NCI-H2081 (cell line): ENCODE measurements around the gene HSFX4.
"Not testable (repeated sequence)": the region's sequence is repeated elsewhere in the genome, so short reads cannot be mapped to it uniquely, and the experiment has no call there.

Source experiments
- DNase-seq, 2 experiments: peaks; one replicate each; lab custom pipeline; 2025; lab: John Stamatoyannopoulos, UW

Gene HSFX4

DNA sequence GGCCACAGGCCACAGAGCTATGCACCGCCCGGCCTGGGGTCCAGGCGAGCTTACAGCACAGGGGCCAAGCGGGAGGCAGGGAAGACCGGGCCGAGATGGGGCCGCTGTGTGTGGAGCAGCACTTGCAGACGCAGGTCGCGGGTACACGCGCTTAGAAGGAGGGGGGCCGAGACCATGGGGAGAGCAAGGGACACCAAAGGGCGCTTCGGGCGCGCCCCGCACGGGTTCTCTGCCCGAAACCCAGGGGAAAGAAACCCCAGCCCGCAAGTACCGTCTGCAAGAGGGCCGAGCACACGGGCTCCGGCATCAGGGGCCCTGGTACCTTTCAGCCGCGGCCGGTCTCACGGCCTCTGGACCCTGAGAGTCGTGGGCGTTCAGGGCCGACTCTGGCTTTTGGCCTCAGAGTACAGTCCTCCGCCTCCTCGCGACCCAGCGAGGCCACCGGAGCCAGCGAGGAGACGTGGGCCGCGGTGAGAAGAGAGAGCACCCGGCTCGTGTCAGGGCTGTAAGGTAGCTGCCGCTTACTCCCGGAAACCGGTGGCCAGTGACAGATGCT lies 8.6 kb downstream of the HSFX4 start:
- DNase-seq, result no peak

DNA sequence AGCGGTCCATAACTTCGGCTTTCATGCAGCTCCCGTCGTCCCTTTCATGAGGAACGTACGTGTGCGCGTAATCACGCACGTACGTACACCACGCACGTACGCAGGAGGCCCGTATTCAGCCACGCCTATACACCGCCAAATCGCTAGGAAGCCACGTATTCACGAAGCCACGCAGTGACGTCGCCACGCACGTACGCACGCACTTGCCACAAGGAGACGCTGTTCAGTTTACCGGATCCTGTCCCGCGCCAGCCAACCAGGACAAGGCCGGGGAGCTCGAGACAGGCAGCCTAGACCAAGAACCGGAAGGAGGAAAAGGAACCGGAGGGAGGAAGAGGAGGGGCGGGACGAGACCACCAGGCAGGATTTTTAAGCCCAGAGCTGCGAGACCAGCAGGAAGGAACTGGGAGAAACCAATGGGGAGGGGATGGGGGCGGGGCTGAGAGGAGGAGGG lies 9.1 kb downstream of the HSFX4 start, which contains the start of gene EOLA2:
Gene EOLA2 (minus strand): TSS at position 65 of the 454 bp plus-strand sequence. CDS start 4,617 bp downstream, outside the sequence.
- peak; percentile 79 to 91 for DNase-seq

DNA sequence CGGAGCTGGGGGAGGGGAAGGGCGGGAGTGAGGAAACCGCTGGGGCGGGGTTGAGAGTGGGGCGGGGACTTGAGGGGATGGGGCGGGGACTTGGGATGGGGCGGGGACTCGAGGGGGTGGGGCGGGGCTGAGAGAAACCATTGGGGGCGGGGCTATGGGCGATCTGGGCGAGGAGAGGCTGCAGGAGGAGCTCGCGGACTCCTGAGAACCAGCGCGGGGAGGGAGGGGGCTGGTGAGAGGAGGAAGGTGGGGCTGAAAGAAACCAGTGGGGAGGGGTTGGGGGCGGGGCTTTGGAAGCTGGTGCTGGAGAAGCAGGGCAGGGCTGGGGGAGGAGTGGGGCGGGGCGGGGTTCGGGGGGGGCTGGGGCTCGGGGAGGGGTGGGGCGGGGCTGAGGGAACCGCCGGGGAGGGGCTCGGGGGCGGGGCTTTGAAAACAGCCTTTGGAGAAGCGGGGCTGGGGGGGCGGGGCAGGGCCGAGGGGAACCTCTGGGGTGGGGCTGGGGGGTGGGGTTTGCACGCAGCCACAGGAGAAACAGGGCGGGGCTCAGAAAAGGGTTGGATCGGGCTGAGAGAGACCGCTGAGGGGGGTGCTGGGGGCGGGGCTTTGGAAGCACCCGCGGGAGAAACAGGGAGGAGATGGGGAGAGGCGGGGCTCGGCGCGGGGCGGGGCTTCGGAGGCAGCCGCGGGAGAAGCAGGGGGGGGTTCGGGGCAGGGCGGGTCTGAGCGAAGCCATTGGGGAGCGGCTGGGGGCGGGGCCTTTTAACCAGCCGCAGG lies 9.7 kb downstream of the HSFX4 start:
- DNase-seq, result peak; percentile 67 to 89

DNA sequence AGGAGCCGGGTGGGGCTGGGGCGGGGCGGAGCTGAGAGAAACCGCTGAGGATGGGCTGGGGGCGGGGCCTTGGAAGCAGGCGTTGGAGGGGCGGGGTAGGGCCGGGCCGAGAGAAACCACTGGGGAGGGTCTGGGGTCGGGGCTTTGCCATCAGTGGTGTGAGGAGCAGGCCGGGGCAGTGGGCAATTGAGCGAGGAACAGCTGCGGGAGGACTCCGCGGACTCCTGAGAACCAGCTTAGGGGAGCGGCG lies 10.2 kb downstream of the HSFX4 start:
- no peak for DNase-seq

DNA sequence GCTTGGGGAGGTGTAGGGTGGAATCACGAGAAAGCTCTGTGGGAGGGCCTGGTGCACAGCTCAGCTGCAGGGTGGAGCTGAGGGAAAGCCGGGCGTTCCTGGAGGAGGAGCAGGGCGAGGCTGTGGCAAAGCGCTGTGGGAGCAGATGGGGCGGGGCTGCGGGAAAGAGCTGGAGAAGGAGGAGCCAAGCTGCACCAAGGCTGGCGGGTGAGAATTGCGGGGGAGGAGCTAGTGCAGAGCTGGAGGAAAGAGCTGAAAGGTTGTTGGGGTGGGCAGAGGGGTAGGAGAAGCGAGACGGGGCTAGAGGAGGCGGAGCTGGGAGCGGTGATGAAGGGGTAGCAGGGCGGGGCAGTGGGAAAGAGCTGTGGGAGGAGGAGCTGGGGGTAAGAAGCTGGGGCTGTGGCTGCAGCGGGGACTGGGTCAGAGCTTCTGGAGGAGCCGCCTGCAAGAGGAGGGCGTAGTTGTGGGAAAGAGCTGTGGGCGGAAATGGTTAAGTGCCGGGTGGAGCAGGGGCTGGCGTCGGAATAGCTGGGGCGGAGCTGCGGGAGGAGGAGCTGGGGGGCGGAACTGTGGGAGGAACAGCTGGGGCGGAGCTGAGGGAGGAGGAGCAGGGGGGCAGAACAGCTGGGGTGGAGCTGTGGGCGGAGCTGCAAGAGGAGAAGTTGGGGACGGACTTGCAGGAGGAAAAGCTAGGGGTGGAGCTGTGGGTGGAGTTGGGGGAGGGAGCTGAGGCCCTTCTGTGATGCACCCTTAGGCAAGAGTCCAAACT lies 10.7 kb downstream of the HSFX4 start:
- peak; percentile 77 to 84 for DNase-seq

DNA sequence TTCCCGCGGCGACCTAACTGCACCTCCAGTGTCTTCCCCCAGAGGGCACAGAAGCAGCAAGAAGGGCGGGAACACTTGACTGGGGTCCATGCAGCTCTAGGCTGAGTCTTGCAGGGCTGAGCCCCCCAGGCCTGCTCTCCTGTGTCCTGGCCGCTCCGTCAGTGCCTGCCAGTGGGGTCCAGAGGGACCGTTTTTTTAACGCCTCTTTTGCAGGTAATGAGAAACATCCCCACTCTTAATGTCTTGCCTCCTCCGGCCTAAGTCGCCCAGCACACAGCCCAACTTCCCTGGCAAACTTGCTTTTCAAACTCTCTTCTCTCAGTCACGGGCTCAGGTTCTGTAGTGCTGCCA lies 11.3 kb downstream of the HSFX4 start:
- DNase-seq, result not testable (repeated sequence)

DNA sequence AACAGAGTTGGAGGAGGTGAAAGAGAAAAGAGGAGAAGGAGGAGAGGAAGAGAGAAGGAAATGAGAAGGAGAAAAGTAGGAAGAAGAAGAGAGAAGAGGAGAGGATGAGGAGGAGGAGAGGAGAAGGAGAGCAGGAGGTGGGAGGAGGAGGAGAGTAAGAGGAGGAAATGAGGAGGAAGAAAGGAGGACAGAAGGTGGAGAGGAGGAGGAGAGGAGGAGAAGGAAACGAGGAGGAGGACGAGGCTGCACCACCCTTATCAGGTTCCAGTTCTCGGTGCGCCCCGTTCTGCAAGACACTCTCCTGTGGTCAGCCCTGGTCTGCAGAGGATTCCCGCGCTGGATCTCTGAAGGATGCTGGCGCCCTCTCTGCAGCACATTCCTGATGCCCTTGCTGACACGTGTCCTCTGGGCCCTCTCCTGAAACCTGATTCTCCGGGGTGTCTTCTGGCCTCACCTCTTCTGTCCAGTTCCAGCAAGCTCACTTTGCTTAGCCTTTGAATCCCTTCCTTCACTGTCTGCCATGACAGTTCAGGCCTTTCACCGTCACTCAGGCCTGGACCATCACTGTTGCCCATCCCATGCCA lies 15.8 kb downstream of the HSFX4 start:
- not testable (repeated sequence) for DNase-seq

DNA sequence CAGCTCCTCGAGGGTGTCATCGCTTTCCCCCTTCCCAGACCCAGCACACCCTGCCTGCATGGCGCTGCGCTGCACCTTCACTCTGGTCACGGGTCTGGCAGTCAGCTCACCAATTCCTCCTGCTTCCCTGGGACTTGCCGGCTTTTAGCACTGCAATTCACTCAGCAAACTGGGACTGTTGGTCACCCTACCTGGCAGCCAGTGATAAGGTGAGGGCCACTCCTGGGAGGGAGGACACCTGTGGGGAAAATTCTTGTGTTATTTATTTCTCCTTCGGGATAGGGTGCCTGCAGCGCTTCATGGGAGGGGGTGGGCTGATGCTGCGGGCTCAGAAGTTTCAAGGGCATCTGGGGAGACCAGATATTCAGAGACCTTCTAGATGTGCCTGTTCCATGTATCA lies 16.4 kb downstream of the HSFX4 start:
- DNase-seq, result not testable (repeated sequence)

DNA sequence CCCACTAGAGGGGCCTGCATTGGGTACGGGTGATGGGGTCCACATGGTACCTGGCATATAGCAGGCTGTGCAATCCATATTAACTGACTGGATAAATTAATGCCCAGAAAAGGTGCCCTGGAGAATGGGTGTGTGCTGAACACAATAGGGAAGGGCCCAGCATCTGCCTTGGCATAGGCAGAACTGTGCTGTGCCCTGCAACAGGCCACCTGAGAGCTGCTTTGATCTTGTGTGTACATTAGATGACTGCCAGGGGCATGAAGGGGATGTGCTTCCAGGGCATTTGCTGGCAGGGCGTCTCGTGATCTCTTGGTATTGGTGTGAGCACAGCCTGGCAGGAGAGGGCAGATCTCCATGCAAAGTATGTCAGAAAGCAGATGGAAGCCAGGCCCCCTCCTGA lies 17.6 kb downstream of the HSFX4 start:
- DNase-seq, result not testable (repeated sequence)

DNA sequence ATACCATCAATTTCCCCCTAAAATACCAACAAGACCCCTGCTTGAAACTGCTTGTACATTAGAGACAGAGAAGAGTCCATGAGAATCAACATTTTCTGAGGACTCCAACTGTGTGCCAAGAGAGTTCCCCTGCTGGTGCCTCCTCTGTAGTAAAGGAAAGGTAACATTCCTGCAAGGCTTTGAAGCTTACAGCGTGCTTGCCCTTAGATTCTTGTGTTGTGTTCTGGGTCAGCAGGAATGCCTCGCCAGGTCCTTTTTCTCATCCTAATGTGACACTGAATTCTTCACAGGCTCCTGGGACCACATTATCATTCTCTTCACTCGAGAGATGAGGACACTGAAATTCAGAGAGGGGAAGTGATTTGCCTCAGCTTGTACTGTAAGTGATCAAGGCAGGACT lies 18.6 kb downstream of the HSFX4 start:
- no peak for DNase-seq

DNA sequence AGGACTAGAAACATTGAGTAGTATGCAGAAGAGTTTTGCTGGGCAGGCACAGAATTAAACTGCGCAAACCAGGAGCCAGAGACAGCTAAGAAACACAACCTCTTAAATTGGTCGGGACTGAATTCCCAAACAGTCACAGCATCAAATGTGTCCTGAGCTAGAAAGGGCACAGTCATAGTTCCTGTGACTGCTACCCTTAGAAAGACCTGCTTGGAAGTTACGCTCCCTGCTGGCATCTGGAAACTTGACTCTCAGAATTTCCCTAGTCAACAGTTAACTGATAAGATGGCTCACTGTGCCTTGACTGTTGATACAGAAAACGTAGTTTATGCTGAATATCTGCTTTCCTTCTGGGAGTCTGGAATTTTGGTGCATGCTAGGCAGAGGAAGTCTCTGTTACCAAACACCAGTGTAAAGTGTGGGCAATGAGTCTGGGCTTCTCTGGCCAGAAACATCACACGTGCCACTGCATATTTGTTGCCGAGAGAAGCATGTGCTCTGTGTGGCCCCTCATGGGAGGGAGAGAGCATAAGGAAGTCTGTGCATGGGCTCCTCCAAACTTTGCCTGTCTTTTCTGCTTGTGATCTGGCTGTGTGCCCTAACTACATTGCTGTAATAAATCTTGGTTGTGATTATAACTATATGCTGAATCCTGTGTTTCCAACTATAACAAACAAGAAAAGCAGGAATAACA lies 20.5 kb downstream of the HSFX4 start:
- DNase-seq, result no peak

DNA sequence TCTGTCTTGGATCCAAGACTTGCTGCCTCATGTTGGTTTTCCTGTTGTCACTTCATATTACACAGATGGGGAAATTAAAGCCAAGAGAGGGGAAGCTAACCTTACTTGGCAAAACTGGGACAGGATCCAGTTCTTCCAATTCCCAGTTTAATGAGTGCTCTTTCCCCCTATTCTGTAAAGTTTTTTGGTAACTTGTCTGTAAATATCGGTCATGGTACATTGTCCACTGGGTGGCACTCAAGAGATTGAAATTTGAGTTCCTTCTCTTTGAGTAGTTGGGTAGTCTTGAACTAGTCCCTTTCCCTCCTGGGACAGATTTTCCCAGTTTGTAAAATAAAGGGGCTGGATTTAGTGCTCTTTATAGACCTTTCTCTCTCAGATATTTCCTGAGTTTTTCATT lies 21.3 kb downstream of the HSFX4 start:
- DNase-seq, result no peak

DNA sequence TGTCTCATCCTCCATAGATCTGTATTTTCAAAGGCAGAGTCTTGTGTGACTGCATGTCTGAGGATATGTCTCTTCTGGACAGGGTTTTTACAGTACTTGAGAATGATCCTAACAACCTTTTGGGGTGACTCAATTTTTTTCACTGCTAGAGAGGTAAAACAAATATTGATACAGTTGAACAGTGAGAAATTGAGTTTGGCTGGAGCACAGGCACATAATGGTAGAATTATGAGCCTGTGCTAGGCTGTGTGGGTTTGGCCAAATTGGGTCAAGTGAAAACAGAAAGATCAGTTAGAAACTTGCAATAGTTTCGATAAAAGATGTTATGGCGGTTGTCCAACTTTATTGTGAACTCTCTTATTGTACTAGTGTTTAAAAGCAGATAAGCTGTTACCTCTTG lies 32.2 kb downstream of the HSFX4 start:
- DNase-seq, result no peak

DNA sequence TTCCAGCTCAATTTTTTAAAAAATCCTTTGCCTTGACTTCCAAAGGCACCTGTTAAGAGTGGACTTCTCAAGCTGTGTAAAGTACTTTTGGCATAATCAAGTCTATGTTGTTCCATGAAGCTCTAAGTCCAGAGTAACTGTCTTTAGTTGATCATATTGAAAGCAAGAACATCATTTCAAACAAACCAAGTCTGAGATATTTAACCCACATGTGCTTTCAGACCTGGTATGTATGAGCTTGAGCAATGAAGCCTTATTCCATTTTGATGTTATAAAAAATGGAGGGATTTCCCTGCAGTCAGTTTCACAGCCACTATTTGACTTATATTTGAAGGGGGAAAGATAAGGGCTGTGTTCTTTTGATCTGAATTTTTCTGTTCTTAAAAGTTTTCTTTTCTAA lies 32.6 kb downstream of the HSFX4 start:
- DNase-seq, result no peak

DNA sequence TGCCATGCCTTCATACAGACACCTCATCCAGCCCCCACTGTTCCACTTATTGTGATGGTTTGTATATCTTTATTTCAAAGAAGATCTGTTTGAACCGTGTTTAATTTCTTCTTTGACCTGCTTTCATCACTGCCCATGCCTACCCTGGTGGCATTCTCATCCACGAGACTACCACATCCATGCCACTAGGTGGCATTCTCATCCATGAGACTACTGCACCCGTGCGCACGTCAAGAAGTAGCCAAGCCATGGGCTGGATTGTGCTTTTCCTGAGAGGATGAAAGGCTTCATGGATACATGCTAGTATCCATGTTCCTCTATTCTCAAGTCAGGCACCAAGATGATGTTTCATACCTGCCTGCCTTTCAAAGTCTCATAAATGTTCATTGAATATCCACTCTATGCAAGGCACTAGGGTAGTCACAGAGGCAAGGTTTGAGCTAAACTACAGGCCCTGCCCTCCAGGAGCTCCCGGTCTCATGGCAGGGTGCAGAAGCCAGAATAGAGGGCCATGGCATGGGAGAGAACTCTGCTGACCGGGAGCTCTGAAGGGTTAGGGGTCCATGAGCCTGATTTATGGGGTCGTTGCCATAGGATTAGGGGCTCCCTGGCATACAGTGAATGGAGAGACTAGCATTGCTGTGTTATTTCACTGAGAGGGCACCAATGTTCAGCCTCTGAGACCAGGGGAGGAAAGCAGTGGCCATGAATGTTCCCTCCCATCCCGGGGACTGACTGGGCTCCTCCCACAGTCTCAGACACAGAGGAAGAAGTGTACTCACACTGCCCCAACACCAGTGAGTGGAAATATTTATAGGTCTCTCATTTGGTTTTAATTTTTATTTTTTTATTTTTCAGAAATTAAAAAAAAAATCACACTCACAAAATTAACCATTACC lies 33.7 kb downstream of the HSFX4 start:
- DNase-seq, result peak in 1 of 2 experiments; percentile 4

DNA sequence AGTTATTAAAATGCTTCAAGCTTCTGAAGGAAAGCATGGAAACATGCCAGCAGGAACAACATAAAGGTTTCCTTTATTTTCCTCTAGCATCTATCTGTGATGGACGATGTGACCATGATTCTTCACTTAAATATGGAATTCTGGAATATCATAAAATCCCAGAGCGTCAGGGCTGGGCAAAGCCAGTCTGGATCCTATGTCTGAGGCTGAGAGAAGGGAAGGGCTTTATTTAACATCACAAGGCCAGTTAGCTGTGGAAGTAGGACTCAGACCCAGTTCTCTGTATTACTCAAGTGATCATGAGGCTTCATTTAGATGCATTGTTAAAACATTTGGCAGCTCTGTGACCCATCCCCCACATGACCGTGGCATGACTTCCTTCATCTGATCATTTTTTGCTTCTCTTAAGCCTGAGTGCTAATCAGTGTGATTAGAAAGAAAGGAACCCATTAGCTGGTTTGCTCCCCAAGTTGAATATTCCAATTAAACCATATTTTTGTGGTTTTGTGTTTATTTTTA lies 49.8 kb downstream of the HSFX4 start:
- DNase-seq, result no peak
